Measurements from ENCODE around the gene PCMTD2. TPM values are rescaled to one million over a fixed set of nuclear protein-coding genes. Genes with fewer than 3 reads are reported as not detected.

PCMTD2 gene
- total and polyA plus RNA-seq, 2 experiments from 2014 or later: 33.8 to 76.1 TPM

DNA sequence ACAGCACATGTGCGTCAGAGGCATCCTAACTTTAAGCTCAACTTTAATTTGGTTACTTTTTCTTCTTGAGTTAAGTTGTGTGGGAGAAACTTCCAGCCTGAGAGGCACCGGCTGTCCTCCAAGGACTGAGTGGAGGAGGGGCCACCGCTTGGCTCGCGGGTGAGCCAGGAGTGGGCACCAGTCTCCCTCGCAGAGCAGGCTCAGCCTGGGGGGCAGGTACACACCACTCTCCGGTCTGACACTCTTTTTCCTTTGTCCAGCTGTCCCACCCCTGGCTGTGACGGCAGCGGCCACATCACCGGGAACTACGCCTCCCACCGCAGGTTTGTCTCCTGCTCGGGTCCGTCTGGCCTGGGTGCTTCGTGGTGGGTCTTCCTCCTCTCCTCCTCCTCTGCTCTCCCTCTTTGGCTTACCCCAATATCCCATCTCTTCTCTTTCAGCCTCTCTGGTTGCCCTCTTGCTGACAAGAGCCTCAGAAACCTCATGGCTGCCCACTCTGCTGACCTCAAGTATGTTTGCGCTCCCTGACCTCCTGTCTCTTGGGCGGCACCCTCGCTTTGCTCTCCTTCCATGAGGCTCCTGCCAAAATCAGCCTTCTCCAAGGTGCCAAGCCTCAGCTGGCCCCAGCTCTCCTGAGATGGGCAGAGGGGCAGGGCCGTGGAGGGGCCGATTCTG lies 32.6 kb upstream of the PCMTD2 start:
- Histone ChIP-seq H3F3A (replicated peaks; ENCODE audit: low read depth) (no peaks in the 10 kb centered on the region), H3K27ac (ENCODE audit: low read depth) (no peak overlapping the region), H2AFZ (no peak overlapping the region), H3K4me3 (no peak overlapping the region), H3K36me3 (ENCODE audit: insufficient read depth) (no peaks in the 10 kb centered on the region), H3K9me2 (ENCODE audit: insufficient read depth) (no peaks in the 10 kb centered on the region), H3K79me2 (replicated peaks; ENCODE audit: insufficient read depth) (no peaks in the 10 kb centered on the region), H4K20me1 (replicated peaks; ENCODE audit: insufficient read depth) (no peaks in the 10 kb centered on the region), H3K4me1 (ENCODE audit: insufficient read depth) (peaks cover 7% of the 10 kb centered on the region), H3K4me2 (no peak overlapping the region), H3K27me3 (ENCODE audit: insufficient read depth) (no peaks in the 10 kb centered on the region)
- Mint-ChIP-seq H3K27ac (no peak overlapping the region), H3K9me3 (no peaks in the 10 kb centered on the region), H3K27me3 (ENCODE audit: insufficient read depth, low read depth, poor library complexity) (peaks cover 8% of the 10 kb centered on the region), H3K36me3 (ENCODE audit: low read depth) (no peaks in the 10 kb centered on the region), H3K4me3 (no peak overlapping the region; the same call in 2 of the 3 replicates), H3K4me1 (peaks cover 21% of the 10 kb centered on the region)
- TF ChIP-seq STAT1 (IDR thresholded peaks at IDR 0.05; ENCODE audit: unreplicated experiment): no peak
- TF ChIP-seq ZNF114 (CRISPR knock-in tag; IDR thresholded peaks at IDR 0.05): no peak
- TF ChIP-seq, protein P1, sequence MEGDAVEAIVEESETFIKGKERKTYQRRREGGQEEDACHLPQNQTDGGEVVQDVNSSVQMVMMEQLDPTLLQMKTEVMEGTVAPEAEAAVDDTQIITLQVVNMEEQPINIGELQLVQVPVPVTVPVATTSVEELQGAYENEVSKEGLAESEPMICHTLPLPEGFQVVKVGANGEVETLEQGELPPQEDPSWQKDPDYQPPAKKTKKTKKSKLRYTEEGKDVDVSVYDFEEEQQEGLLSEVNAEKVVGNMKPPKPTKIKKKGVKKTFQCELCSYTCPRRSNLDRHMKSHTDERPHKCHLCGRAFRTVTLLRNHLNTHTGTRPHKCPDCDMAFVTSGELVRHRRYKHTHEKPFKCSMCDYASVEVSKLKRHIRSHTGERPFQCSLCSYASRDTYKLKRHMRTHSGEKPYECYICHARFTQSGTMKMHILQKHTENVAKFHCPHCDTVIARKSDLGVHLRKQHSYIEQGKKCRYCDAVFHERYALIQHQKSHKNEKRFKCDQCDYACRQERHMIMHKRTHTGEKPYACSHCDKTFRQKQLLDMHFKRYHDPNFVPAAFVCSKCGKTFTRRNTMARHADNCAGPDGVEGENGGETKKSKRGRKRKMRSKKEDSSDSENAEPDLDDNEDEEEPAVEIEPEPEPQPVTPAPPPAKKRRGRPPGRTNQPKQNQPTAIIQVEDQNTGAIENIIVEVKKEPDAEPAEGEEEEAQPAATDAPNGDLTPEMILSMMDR (conservative IDR thresholded peaks at IDR 0.05; ENCODE audit: low read depth in 2 of 2): no peak
- TF ChIP-seq, protein P2, sequence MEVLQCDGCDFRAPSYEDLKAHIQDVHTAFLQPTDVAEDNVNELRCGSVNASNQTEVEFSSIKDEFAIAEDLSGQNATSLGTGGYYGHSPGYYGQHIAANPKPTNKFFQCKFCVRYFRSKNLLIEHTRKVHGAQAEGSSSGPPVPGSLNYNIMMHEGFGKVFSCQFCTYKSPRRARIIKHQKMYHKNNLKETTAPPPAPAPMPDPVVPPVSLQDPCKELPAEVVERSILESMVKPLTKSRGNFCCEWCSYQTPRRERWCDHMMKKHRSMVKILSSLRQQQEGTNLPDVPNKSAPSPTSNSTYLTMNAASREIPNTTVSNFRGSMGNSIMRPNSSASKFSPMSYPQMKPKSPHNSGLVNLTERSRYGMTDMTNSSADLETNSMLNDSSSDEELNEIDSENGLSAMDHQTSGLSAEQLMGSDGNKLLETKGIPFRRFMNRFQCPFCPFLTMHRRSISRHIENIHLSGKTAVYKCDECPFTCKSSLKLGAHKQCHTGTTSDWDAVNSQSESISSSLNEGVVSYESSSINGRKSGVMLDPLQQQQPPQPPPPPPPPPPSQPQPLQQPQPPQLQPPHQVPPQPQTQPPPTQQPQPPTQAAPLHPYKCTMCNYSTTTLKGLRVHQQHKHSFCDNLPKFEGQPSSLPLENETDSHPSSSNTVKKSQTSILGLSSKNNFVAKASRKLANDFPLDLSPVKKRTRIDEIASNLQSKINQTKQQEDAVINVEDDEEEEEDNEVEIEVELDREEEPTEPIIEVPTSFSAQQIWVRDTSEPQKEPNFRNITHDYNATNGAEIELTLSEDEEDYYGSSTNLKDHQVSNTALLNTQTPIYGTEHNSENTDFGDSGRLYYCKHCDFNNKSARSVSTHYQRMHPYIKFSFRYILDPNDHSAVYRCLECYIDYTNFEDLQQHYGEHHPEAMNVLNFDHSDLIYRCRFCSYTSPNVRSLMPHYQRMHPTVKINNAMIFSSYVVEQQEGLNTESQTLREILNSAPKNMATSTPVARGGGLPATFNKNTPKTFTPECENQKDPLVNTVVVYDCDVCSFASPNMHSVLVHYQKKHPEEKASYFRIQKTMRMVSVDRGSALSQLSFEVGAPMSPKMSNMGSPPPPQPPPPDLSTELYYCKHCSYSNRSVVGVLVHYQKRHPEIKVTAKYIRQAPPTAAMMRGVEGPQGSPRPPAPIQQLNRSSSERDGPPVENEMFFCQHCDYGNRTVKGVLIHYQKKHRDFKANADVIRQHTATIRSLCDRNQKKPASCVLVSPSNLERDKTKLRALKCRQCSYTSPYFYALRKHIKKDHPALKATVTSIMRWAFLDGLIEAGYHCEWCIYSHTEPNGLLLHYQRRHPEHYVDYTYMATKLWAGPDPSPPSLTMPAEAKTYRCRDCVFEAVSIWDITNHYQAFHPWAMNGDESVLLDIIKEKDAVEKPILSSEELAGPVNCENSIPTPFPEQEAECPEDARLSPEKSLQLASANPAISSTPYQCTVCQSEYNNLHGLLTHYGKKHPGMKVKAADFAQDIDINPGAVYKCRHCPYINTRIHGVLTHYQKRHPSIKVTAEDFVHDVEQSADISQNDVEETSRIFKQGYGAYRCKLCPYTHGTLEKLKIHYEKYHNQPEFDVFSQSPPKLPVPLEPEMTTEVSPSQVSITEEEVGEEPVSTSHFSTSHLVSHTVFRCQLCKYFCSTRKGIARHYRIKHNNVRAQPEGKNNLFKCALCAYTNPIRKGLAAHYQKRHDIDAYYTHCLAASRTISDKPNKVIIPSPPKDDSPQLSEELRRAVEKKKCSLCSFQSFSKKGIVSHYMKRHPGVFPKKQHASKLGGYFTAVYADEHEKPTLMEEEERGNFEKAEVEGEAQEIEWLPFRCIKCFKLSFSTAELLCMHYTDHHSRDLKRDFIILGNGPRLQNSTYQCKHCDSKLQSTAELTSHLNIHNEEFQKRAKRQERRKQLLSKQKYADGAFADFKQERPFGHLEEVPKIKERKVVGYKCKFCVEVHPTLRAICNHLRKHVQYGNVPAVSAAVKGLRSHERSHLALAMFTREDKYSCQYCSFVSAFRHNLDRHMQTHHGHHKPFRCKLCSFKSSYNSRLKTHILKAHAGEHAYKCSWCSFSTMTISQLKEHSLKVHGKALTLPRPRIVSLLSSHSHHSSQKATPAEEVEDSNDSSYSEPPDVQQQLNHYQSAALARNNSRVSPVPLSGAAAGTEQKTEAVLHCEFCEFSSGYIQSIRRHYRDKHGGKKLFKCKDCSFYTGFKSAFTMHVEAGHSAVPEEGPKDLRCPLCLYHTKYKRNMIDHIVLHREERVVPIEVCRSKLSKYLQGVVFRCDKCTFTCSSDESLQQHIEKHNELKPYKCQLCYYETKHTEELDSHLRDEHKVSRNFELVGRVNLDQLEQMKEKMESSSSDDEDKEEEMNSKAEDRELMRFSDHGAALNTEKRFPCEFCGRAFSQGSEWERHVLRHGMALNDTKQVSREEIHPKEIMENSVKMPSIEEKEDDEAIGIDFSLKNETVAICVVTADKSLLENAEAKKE (CRISPR knock-in tag; IDR thresholded peaks at IDR 0.05): no peak
- TF ChIP-seq, protein P3, sequence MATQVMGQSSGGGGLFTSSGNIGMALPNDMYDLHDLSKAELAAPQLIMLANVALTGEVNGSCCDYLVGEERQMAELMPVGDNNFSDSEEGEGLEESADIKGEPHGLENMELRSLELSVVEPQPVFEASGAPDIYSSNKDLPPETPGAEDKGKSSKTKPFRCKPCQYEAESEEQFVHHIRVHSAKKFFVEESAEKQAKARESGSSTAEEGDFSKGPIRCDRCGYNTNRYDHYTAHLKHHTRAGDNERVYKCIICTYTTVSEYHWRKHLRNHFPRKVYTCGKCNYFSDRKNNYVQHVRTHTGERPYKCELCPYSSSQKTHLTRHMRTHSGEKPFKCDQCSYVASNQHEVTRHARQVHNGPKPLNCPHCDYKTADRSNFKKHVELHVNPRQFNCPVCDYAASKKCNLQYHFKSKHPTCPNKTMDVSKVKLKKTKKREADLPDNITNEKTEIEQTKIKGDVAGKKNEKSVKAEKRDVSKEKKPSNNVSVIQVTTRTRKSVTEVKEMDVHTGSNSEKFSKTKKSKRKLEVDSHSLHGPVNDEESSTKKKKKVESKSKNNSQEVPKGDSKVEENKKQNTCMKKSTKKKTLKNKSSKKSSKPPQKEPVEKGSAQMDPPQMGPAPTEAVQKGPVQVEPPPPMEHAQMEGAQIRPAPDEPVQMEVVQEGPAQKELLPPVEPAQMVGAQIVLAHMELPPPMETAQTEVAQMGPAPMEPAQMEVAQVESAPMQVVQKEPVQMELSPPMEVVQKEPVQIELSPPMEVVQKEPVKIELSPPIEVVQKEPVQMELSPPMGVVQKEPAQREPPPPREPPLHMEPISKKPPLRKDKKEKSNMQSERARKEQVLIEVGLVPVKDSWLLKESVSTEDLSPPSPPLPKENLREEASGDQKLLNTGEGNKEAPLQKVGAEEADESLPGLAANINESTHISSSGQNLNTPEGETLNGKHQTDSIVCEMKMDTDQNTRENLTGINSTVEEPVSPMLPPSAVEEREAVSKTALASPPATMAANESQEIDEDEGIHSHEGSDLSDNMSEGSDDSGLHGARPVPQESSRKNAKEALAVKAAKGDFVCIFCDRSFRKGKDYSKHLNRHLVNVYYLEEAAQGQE (IDR thresholded peaks at IDR 0.05; ENCODE audit: unreplicated experiment): no peak
- ATAC-seq (no peak), DNase-seq (ENCODE audit: low spot score) (no peak)
